GM12878 (cell line): Measurements from ENCODE around the gene SORL1. TPM values are rescaled to one million over a fixed set of nuclear protein-coding genes. Genes with fewer than 3 reads are reported as not detected.

Experiments
- ATAC-seq: fragments of 200-7000 bp; cut with Tn5 transposase; 3 replicates; pipeline ENCODE4 v1.9.1; 2020; ENCODE audit warnings: mild to moderate bottlenecking, moderate library complexity
- BruUV-seq: library from RNA; stranded (reverse); fragments of 400-500 nt; replicated peaks from 2 replicates; lab custom pipeline; 2021; lab: Mats Ljungman, UMichigan
- CTCF ChIA-PET: fragments of 300-600 bp; sonication (Branson Sonifier 250); formaldehyde crosslinking; extraction: SDS; loops from one replicate; lab custom pipeline; 2021; ENCODE audit warnings: inconsistent platforms; lab: Yijun Ruan, JAX
- POLR2A ChIA-PET: fragments of 350-600 bp; formaldehyde crosslinking; extraction: SDS; loops from one replicate; lab custom pipeline; 2021; ENCODE audit warnings: inconsistent platforms; lab: Charles Lee
- RAD21 ChIA-PET: fragments of 300-600 bp; sonication (Branson Sonifier 250); formaldehyde crosslinking; loops from one replicate; lab custom pipeline; 2023; ENCODE audit warnings: antibody characterized with exemption; ENCODE audit not compliant: unreplicated experiment; lab: Charles Lee
- SMC1A ChIA-PET: fragments of 300-600 bp; sonication (Branson Sonifier 250); formaldehyde crosslinking; loops from one replicate; lab custom pipeline; 2023; ENCODE audit not compliant: unreplicated experiment, uncharacterized antibody; lab: Charles Lee
- DNase-seq: peaks from one replicate; pipeline ENCODE4 v3.0.0-alpha.2; 2011; ENCODE audit warnings: low read depth, low spot score
- FAIRE-seq: peaks from 3 replicates; lab custom pipeline; 2011; peaks lifted over from hg19 to GRCh38; lab: Jason Lieb, UNC
- H2AFZ ChIP-seq: 2 replicates; pipeline ENCODE4 v1.6.0; 2011; ENCODE audit warnings: low read depth, low read length, control low read depth; ENCODE audit not compliant: control insufficient read depth
- H3K27ac ChIP-seq: 2 replicates; pipeline ENCODE4 v1.5.1; 2011; ENCODE audit warnings: control low read depth; ENCODE audit not compliant: control insufficient read depth, insufficient read depth
- H3K27me3 ChIP-seq, 2 experiments: replicated peaks in 1 of 2; 2 replicates each; pipeline versions ENCODE4 v1.6.0 to v1.6.1; 2011; ENCODE audit warnings: low read length in 1 of 2; ENCODE audit not compliant: control insufficient read depth in 2 of 2, insufficient read depth in 2 of 2
- H3K36me3 ChIP-seq, 2 experiments: 2 replicates each; pipeline ENCODE4 v1.5.1; 2011; ENCODE audit warnings: low read length in 1 of 2; ENCODE audit not compliant: control insufficient read depth in 2 of 2, insufficient read depth in 2 of 2
- H3K4me1 ChIP-seq: 2 replicates; pipeline ENCODE4 v1.6.1; 2011; ENCODE audit warnings: mild to moderate bottlenecking, low read length, moderate library complexity, mixed read lengths; ENCODE audit not compliant: control insufficient read depth, insufficient read depth
- H3K4me2 ChIP-seq: 2 replicates; pipeline ENCODE4 v1.6.0; 2011; ENCODE audit warnings: control low read depth; ENCODE audit not compliant: control insufficient read depth, insufficient read depth
- H3K4me3 ChIP-seq: fragments of 200-600 bp; sonication (generic); 2 replicates; pipeline ENCODE4 v1.5.1; 2016
- H3K79me2 ChIP-seq: 2 replicates; pipeline ENCODE4 v1.6.0; 2011; ENCODE audit warnings: low read length; ENCODE audit not compliant: control insufficient read depth, insufficient read depth
- H3K9ac ChIP-seq: 2 replicates; pipeline ENCODE4 v1.8.0; 2011; ENCODE audit warnings: low read length, control low read depth, mixed read lengths; ENCODE audit not compliant: control insufficient read depth, insufficient read depth
- H3K9me3 ChIP-seq: replicated peaks from 3 replicates; pipeline ENCODE4 v1.5.1; 2011; ENCODE audit warnings: mild to moderate bottlenecking, low read length; ENCODE audit not compliant: control insufficient read depth, insufficient read depth
- H4K20me1 ChIP-seq: 2 replicates; pipeline ENCODE4 v1.6.0; 2011; ENCODE audit not compliant: control insufficient read depth, insufficient read depth
- BHLHE40 ChIP-seq, 2 experiments: fragments of 450-650 bp in 1 of 2; IDR thresholded peaks; 2 replicates each; pipeline ENCODE4 v1.6.1; 2011 to 2017; ENCODE audit warnings: low read depth in 2 of 2, borderline replicate concordance in 1 of 2, improper control_type of control experiment in 1 of 2, low read length in 1 of 2, mild to moderate bottlenecking in 1 of 2
- CBFB ChIP-seq: IDR thresholded peaks from 2 replicates; pipeline ENCODE4 v1.6.1; 2016; ENCODE audit warnings: antibody characterized with exemption, low read depth
- CTCF ChIP-seq, 3 experiments: IDR thresholded peaks in 2 of 3; conservative IDR thresholded peaks in 1 of 3; 2 replicates each; pipeline ENCODE4 v1.5.1; 2011; ENCODE audit warnings: low read depth in 3 of 3, low read length in 3 of 3, mild to moderate bottlenecking in 3 of 3, control low read depth in 2 of 3, moderate library complexity in 2 of 3, inconsistent platforms in 1 of 3, mixed read lengths in 1 of 3; ENCODE audit not compliant: control insufficient read depth in 2 of 3, insufficient read depth in 1 of 3; ENCODE audit errors: extremely low read depth in 1 of 3
- EED ChIP-seq: sonication (generic); IDR thresholded peaks from 2 replicates; pipeline ENCODE4 v1.6.1; 2016; ENCODE audit warnings: antibody characterized with exemption, low read depth
- FOXK2 ChIP-seq: fragments of 450-650 bp; IDR thresholded peaks from 2 replicates; pipeline ENCODE4 v1.6.1; 2017; ENCODE audit warnings: mild to moderate bottlenecking, moderate library complexity
- IKZF1 ChIP-seq: fragments of 450-650 bp; conservative IDR thresholded peaks from 2 replicates; pipeline ENCODE4 v1.6.1; 2017; ENCODE audit warnings: antibody characterized with exemption, mild to moderate bottlenecking
- LARP7 ChIP-seq: fragments of 450-650 bp; IDR thresholded peaks from 2 replicates; pipeline ENCODE4 v1.6.1; 2017; ENCODE audit warnings: mild to moderate bottlenecking
- MTA2 ChIP-seq: fragments of 450-650 bp; IDR thresholded peaks from 2 replicates; pipeline ENCODE4 v1.6.1; 2016; ENCODE audit warnings: low read depth, mild to moderate bottlenecking, moderate library complexity
- POLR2A ChIP-seq: IDR thresholded peaks from 2 replicates; pipeline ENCODE4 v1.6.1; 2011; ENCODE audit warnings: low read depth, mild to moderate bottlenecking, low read length
- POLR2AphosphoS5 ChIP-seq: IDR thresholded peaks from 2 replicates; pipeline ENCODE4 v1.6.1; 2011; ENCODE audit warnings: mild to moderate bottlenecking, low read length, inconsistent platforms
- RB1 ChIP-seq: fragments of 450-650 bp; formaldehyde crosslinking; IDR thresholded peaks from 2 replicates; pipeline ENCODE4 v1.6.1; 2017; ENCODE audit warnings: mild to moderate bottlenecking, borderline replicate concordance
- TCF3 ChIP-seq: IDR thresholded peaks from 2 replicates; pipeline ENCODE4 v1.6.1; 2012; ENCODE audit warnings: low read depth, mild to moderate bottlenecking, low read length, borderline replicate concordance; ENCODE audit not compliant: insufficient read depth
- YY1 ChIP-seq: IDR thresholded peaks from 2 replicates; pipeline ENCODE4 v1.6.1; 2011; ENCODE audit warnings: low read depth, mild to moderate bottlenecking, low read length
- ZNF384 ChIP-seq: IDR thresholded peaks from 2 replicates; pipeline ENCODE4 v1.6.1; 2012; ENCODE audit warnings: low read depth, mild to moderate bottlenecking, low read length, improper control_type of control experiment, borderline replicate concordance
- WGBS: methylation state at CpG from one replicate; pipeline ENCODE4 v1.1.6; 2016; ENCODE audit warnings: low lambda C conversion rate; ENCODE audit not compliant: insufficient replicate concordance, insufficient coverage; ENCODE audit errors: missing lambda C conversion rate; 5-methylcytosine and 5-hydroxymethylcytosine counted together
- in situ Hi-C: fragments of 300-500 bp; cut with MboI; formaldehyde crosslinking; loops from 9 replicates; pipeline ENCODE4 v1.14.3; 2018; ENCODE audit warnings: mixed read lengths
- intact Hi-C: fragments of 100-400 bp; cut with micrococcal nuclease; formaldehyde crosslinking; loops from one replicate; pipeline ENCODE4 v1.14.2; 2022; ENCODE audit not compliant: unreplicated experiment
- polyA plus RNA-seq, 11 experiments: library from polyadenylated mRNA; depleted of rRNA in 4 of 11; unstranded in 6 of 11; stranded (reverse) in 5 of 11; fragments of >200 nt; fragmentation: Nextera tagmentation in 4 of 11; fragmentation: Illumina TruSeq in 1 of 11; extraction: Ambion mirVana in 4 of 11; extraction: Trizol in 1 of 11; gene quantifications; 1 replicate in 1 of 11; 2 replicates in 10 of 11; pipeline versions ENCODE4 v1.2.1 to v1.2.3, GENCODE V29; 2011 to 2016; ENCODE audit warnings: inconsistent platforms in 2 of 11, missing spikeins in 2 of 11, low read depth in 1 of 11
- total RNA-seq, 4 experiments: library from RNA; depleted of rRNA in 3 of 4; stranded (reverse); fragments of >200 nt in 3 of 4; fragmentation: Illumina TruSeq in 1 of 4; extraction: Trizol in 1 of 4; gene quantifications; 2 replicates each; pipeline versions ENCODE4 v1.2.1 to v1.2.3, GENCODE V29; 2013 to 2021
- TF ChIP-seq, protein P1 (sequence below): fragments of 450-650 bp; formaldehyde crosslinking; IDR thresholded peaks from 2 replicates; pipeline ENCODE4 v1.5.0; 2022; ENCODE audit warnings: mild to moderate bottlenecking, missing genetic modification characterization

Gene SORL1
- total and polyA plus RNA-seq, 10 of the 15 experiments (the other 5 are each of a cell fraction or from before 2014, with no cell fraction given) = 20.2 to 107 (median 59.9) TPM

DNA sequence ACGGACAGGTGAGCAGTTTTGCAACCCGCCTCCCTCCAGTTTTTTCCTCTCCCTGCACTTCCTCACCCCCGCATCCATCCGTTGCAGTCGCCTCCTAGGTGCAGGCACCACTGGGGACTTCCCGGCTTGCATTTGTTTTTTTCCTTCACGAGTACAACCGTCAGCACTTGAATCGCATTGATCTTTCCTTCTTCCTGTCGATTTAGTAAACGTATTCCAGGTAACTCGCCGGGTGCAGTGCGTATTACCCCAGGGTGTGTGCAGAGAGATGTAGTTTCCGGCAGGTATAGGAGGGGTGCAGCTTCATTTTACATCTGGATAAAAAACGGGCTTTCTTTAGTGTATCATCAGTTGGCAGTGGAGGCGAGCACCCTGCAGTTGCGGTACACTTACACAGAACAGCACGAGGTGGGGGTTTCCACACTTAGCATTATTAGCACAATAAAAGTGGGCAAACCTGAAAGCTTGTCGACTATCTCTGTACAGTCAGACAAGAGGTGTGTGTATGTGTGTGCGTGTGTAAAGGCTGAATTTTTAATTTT lies 566 bp downstream of the SORL1 start, which contains the start of gene SORL1-AS1 (continued):
- TF ChIP-seq CTCF (IDR thresholded peaks at IDR 0.05 in 2 of 3, conservative IDR thresholded peaks at IDR 0.05 in 1 of 3; ENCODE audit: control insufficient read depth in 2 of 3, extremely low read depth in 1 of 3, insufficient read depth in 1 of 3, low read depth in 3 of 3, low read length in 3 of 3) (no peak), FOXK2 (no peak)

DNA sequence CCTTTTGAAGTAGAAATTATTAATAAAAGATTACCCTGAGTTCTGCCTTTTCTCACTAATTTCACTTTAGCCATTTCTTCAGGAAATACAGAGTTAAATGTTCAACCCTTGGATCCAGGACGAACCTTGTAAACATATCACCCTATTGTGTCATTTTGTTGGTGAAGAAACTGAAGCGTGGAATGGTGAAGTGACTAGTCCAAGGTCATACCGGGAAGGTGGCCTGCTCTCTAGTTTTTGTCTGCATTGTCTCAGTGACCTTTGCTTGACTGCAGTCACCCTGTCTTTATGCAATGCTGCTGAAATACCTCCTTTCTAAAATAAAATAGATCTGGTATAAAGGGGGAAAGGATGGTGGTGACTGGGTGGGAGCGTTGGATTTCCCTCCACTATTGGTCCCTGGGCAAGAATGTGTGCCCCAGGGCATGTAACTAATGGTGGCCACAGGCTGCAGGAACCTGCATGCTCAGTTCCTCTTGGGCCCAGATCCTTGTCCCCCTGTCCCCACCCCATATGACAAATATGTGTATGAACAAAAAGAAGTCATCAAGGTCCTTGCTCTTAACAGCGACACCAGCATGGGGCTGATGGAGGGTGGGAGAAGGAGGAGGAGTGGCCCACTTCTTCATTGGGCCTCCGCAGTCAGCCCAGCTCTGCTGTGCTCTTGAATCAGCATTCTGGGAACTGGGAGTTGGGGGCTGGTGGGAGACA lies 1.6 kb downstream of the SORL1 start:
- WGBS = 38% methylated on average over 6 of the region's 6 CpGs
- no TSS peak for BruUV-seq
- TF ChIP-seq POLR2AphosphoS5 (peak; percentile 82), LARP7 (0 out of 2 replicates have a peak, but pooled peaks have one; percentile 27), ZNF384 (no peak), CBFB (0 out of 2 replicates have a peak, but pooled peaks have one; percentile 42), YY1 (peak; percentile 59; the same call in 1 of the 2 replicates), TCF3 (0 out of 2 replicates have a peak, but pooled peaks have one; percentile 37), IKZF1 (peak; percentile 25; the same call in 1 of the 2 replicates), RB1 (no peak), BHLHE40 (IDR thresholded peaks at IDR 0.05; ENCODE audit: borderline replicate concordance in 1 of 2, low read depth in 2 of 2, low read length in 1 of 2) (0 out of 4 replicates have a peak, but pooled peaks of 1 of the 2 experiments have one; percentile 4), EED (peak; percentile 11; the same call in 1 of the 2 replicates), POLR2A (peak; percentile 54; the same call in 1 of the 2 replicates), MTA2 (0 out of 2 replicates have a peak, but pooled peaks have one; percentile 7)
- TF ChIP-seq, protein P1, sequence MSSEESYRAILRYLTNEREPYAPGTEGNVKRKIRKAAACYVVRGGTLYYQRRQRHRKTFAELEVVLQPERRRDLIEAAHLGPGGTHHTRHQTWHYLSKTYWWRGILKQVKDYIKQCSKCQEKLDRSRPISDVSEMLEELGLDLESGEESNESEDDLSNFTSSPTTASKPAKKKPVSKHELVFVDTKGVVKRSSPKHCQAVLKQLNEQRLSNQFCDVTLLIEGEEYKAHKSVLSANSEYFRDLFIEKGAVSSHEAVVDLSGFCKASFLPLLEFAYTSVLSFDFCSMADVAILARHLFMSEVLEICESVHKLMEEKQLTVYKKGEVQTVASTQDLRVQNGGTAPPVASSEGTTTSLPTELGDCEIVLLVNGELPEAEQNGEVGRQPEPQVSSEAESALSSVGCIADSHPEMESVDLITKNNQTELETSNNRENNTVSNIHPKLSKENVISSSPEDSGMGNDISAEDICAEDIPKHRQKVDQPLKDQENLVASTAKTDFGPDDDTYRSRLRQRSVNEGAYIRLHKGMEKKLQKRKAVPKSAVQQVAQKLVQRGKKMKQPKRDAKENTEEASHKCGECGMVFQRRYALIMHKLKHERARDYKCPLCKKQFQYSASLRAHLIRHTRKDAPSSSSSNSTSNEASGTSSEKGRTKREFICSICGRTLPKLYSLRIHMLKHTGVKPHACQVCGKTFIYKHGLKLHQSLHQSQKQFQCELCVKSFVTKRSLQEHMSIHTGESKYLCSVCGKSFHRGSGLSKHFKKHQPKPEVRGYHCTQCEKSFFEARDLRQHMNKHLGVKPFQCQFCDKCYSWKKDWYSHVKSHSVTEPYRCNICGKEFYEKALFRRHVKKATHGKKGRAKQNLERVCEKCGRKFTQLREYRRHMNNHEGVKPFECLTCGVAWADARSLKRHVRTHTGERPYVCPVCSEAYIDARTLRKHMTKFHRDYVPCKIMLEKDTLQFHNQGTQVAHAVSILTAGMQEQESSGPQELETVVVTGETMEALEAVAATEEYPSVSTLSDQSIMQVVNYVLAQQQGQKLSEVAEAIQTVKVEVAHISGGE (CRISPR knock-in tag) = no peak

More for the DNA sequence above, 1.6 kb downstream of the SORL1 start:
- Histone ChIP-seq H3K9me3 (no peaks in the 10 kb centered on the region), H3K4me1 (peaks cover 33% of the 10 kb centered on the region), H3K27me3 (no peaks in the 10 kb centered on the region), H4K20me1 (no peaks in the 10 kb centered on the region), H3K4me2 (peak overlapping the region; percentile 85), H3K79me2 (peaks cover 97% of the 10 kb centered on the region), H3K27ac (peak overlapping the region; percentile 76), H3K36me3 (0 out of 4 replicates have a peak, but pooled peaks cover 0 to 3% of the 10 kb centered on the region in 2 experiments), H3K4me3 (peak overlapping the region; percentile 71), H2AFZ (no peak overlapping the region; the same call in 1 of the 2 replicates), H3K9ac (peak overlapping the region; percentile 81)
- ChIA-PET RAD21 (interaction anchor here (0.8 to 4.8 kb wide), 8 partner anchors 9 to 138 kb away, joined by 3 to 80 read pairs (median 4); no protein-coding TSS in a partner anchor), CTCF (interaction anchor here (0.7 to 3.6 kb wide), 8 partner anchors 11 to 137 kb away, joined by 3 to 12 read pairs (median 3); no protein-coding TSS in a partner anchor), SMC1A (interaction anchor here (0.7 to 15.0 kb wide), 10 partner anchors 7 to 138 kb away, joined by 3 to 266 read pairs (median 4); partner anchors contain the start of genes SORL1 and SORL1-AS1), POLR2A (interaction anchor here (0.5 to 5.4 kb wide), 7 partner anchors 10 to 119 kb away, joined by 3 to 69 read pairs (median 3); no protein-coding TSS in a partner anchor)
- ATAC-seq = peak; percentile 23
- FAIRE-seq = no peak
- no peak for DNase-seq
- in situ Hi-C loops = loop anchor here (25.0 kb wide), 1 partner anchor 1609 kb away; the partner anchor contains the start of gene HSPA8
- intact Hi-C loops = loop anchor here (1.0 to 5.0 kb wide), 5 partner anchors 11 to 135 kb away; no protein-coding TSS in a partner anchor
